ENCODE data around the gene SS18L1. TPM values are rescaled to one million over a fixed set of nuclear protein-coding genes. Genes with fewer than 3 reads are reported as not detected.

SS18L1 gene
- total RNA-seq, 1 experiment from 2014 or later = 17.9 TPM

- peaks cover 60% of the 10 kb centered on the region for H4K20me1 ChIP-seq (ENCODE audit: low read length)
- ChIA-PET CTCF (no interaction called here), POLR2A (ENCODE audit: unreplicated experiment) (no interaction called here)
- DNase-seq (no peak), ATAC-seq (no peak)
- H3K79me2 ChIP-seq (ENCODE audit: low read length) = peaks cover 49% of the 10 kb centered on the region
- no peaks in the 10 kb centered on the region for H3K9me3 ChIP-seq (ENCODE audit: low read length)
- no TSS peak for BruUV-seq (replicated peaks)
- H2AFZ ChIP-seq (ENCODE audit: low read length) = no peak overlapping the region
- H3K4me2 ChIP-seq (ENCODE audit: low read length) = no peak overlapping the region
- H3K36me3 ChIP-seq (ENCODE audit: low read depth, low read length) = peaks cover 62% of the 10 kb centered on the region
- no peaks in the 10 kb centered on the region for H3K27me3 ChIP-seq (ENCODE audit: low read length)
- TF ChIP-seq CTCF (conservative IDR thresholded peaks at IDR 0.05; ENCODE audit: low read depth, low read length) (no peak), EZH2phosphoT487 (IDR thresholded peaks at IDR 0.05; ENCODE audit: borderline replicate concordance, low read length) (no peak), EZH2 (IDR thresholded peaks at IDR 0.05; ENCODE audit: low read length, unreplicated experiment) (no peak)
- no peak overlapping the region for H3K27ac ChIP-seq (ENCODE audit: low read length)
- no peaks in the 10 kb centered on the region for H3F3A ChIP-seq (ENCODE audit: low read length, unreplicated experiment)
- intact Hi-C loops (cut with micrococcal nuclease) = no loop called here
- H3K9ac ChIP-seq (ENCODE audit: low read length) = no peak overlapping the region
- H3K4me1 ChIP-seq (ENCODE audit: insufficient read depth, low read length) = peaks cover 13% of the 10 kb centered on the region
- no peaks in the 10 kb centered on the region for H3K9me2 ChIP-seq (replicated peaks; ENCODE audit: low read length)
- H3K4me3 ChIP-seq (ENCODE audit: low read length) = no peak overlapping the region
These were observed 3.9 kb upstream of the SS18L1 start for GRCh38 chr20:62139636-62140035.

GRCh38 chr20:62141043-62141396 is 2.5 kb upstream of the SS18L1 start:
- no peak overlapping the region for H3K27ac ChIP-seq (ENCODE audit: low read length)
- H3K79me2 ChIP-seq (ENCODE audit: low read length) = peaks cover 62% of the 10 kb centered on the region
- CTCF ChIA-PET = no interaction called here
- H3F3A ChIP-seq (ENCODE audit: low read length, unreplicated experiment) = no peaks in the 10 kb centered on the region
- H3K9me3 ChIP-seq (ENCODE audit: low read length) = no peaks in the 10 kb centered on the region
- H3K36me3 ChIP-seq (ENCODE audit: low read depth, low read length) = peaks cover 51% of the 10 kb centered on the region
- BruUV-seq (replicated peaks) = no TSS peak
- no peak overlapping the region for H2AFZ ChIP-seq (ENCODE audit: low read length)
- peak overlapping the region; percentile 92 for H3K4me2 ChIP-seq (ENCODE audit: low read length)
- no peak overlapping the region for H3K9ac ChIP-seq (ENCODE audit: low read length)
- peaks cover 24% of the 10 kb centered on the region for H3K4me1 ChIP-seq (ENCODE audit: insufficient read depth, low read length)
- POLR2A ChIA-PET (ENCODE audit: unreplicated experiment) = no interaction called here
- intact Hi-C loops (cut with micrococcal nuclease) = no loop called here
- H4K20me1 ChIP-seq (ENCODE audit: low read length) = peaks cover 65% of the 10 kb centered on the region
- DNase-seq = no peak
- peak overlapping the region; percentile 85 for H3K4me3 ChIP-seq (ENCODE audit: low read length)
- TF ChIP-seq EZH2phosphoT487 (IDR thresholded peaks at IDR 0.05; ENCODE audit: borderline replicate concordance, low read length) = no peak
- TF ChIP-seq CTCF (conservative IDR thresholded peaks at IDR 0.05; ENCODE audit: low read depth, low read length) = no peak
- no peak for TF ChIP-seq EZH2 (IDR thresholded peaks at IDR 0.05; ENCODE audit: low read length, unreplicated experiment)
- H3K27me3 ChIP-seq (ENCODE audit: low read length) = no peaks in the 10 kb centered on the region
- no peaks in the 10 kb centered on the region for H3K9me2 ChIP-seq (replicated peaks; ENCODE audit: low read length)
- ATAC-seq = no peak

GRCh38 chr20:62141397-62142251 is 1.9 kb upstream of the SS18L1 start:
- peak overlapping the region; percentile 92 for H3K4me2 ChIP-seq (ENCODE audit: low read length)
- peaks cover 63% of the 10 kb centered on the region for H4K20me1 ChIP-seq (ENCODE audit: low read length)
- peak; percentile 76 for TF ChIP-seq CTCF (conservative IDR thresholded peaks at IDR 0.05; ENCODE audit: low read depth, low read length)
- no peak for TF ChIP-seq EZH2 (IDR thresholded peaks at IDR 0.05; ENCODE audit: low read length, unreplicated experiment)
- no peak for TF ChIP-seq EZH2phosphoT487 (IDR thresholded peaks at IDR 0.05; ENCODE audit: borderline replicate concordance, low read length)
- H3K4me1 ChIP-seq (ENCODE audit: insufficient read depth, low read length) = peaks cover 24% of the 10 kb centered on the region
- no peaks in the 10 kb centered on the region for H3K9me3 ChIP-seq (ENCODE audit: low read length)
- ATAC-seq (peak; percentile 9), DNase-seq (peak; percentile 41)
- BruUV-seq (replicated peaks) = TSS peak; percentile 35
- H2AFZ ChIP-seq (ENCODE audit: low read length) = no peak overlapping the region
- H3K27ac ChIP-seq (ENCODE audit: low read length) = no peak overlapping the region
- H3K36me3 ChIP-seq (ENCODE audit: low read depth, low read length) = peaks cover 45% of the 10 kb centered on the region
- intact Hi-C loops (cut with micrococcal nuclease) = no loop called here
- peaks cover 69% of the 10 kb centered on the region for H3K79me2 ChIP-seq (ENCODE audit: low read length)
- no peaks in the 10 kb centered on the region for H3F3A ChIP-seq (ENCODE audit: low read length, unreplicated experiment)
- peak overlapping the region; percentile 91 for H3K9ac ChIP-seq (ENCODE audit: low read length)
- no peaks in the 10 kb centered on the region for H3K27me3 ChIP-seq (ENCODE audit: low read length)
- H3K9me2 ChIP-seq (replicated peaks; ENCODE audit: low read length) = no peaks in the 10 kb centered on the region
- POLR2A ChIA-PET (ENCODE audit: unreplicated experiment) = no interaction called here
- CTCF ChIA-PET = interaction anchor here (0.6 to 1.2 kb wide), 4 partner anchors 18 to 131 kb away, joined by 3 to 5 read pairs (median 4); no protein-coding TSS in a partner anchor
- peak overlapping the region; percentile 85 for H3K4me3 ChIP-seq (ENCODE audit: low read length)
